Measurements from ENCODE around the gene ATP6AP2.

DNA sequence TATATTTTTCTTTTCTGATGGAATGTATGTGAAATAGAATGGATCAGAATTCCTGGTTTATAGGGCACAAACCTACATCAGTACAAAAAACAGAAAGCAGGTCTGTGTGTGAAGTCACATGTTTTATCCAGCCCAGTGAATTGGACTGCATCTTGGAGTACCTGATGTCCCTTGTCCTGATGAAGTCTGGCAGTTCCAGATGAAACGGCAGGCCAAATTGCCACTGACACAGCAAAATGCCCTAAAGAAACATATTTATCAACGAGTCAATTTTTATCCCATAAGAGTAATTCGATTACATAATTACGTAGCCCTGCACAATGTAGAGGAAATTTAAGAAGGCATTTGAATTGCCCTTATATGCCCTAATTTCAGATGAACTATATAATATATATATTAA is 37.8 kb upstream of the ATP6AP2 start:
- TF ChIP-seq, protein P1, sequence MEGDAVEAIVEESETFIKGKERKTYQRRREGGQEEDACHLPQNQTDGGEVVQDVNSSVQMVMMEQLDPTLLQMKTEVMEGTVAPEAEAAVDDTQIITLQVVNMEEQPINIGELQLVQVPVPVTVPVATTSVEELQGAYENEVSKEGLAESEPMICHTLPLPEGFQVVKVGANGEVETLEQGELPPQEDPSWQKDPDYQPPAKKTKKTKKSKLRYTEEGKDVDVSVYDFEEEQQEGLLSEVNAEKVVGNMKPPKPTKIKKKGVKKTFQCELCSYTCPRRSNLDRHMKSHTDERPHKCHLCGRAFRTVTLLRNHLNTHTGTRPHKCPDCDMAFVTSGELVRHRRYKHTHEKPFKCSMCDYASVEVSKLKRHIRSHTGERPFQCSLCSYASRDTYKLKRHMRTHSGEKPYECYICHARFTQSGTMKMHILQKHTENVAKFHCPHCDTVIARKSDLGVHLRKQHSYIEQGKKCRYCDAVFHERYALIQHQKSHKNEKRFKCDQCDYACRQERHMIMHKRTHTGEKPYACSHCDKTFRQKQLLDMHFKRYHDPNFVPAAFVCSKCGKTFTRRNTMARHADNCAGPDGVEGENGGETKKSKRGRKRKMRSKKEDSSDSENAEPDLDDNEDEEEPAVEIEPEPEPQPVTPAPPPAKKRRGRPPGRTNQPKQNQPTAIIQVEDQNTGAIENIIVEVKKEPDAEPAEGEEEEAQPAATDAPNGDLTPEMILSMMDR (IDR thresholded peaks at IDR 0.05): no peak
- TF ChIP-seq, protein P2, sequence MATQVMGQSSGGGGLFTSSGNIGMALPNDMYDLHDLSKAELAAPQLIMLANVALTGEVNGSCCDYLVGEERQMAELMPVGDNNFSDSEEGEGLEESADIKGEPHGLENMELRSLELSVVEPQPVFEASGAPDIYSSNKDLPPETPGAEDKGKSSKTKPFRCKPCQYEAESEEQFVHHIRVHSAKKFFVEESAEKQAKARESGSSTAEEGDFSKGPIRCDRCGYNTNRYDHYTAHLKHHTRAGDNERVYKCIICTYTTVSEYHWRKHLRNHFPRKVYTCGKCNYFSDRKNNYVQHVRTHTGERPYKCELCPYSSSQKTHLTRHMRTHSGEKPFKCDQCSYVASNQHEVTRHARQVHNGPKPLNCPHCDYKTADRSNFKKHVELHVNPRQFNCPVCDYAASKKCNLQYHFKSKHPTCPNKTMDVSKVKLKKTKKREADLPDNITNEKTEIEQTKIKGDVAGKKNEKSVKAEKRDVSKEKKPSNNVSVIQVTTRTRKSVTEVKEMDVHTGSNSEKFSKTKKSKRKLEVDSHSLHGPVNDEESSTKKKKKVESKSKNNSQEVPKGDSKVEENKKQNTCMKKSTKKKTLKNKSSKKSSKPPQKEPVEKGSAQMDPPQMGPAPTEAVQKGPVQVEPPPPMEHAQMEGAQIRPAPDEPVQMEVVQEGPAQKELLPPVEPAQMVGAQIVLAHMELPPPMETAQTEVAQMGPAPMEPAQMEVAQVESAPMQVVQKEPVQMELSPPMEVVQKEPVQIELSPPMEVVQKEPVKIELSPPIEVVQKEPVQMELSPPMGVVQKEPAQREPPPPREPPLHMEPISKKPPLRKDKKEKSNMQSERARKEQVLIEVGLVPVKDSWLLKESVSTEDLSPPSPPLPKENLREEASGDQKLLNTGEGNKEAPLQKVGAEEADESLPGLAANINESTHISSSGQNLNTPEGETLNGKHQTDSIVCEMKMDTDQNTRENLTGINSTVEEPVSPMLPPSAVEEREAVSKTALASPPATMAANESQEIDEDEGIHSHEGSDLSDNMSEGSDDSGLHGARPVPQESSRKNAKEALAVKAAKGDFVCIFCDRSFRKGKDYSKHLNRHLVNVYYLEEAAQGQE (IDR thresholded peaks at IDR 0.05; ENCODE audit: insufficient read depth in 1 of 2, low read depth in 2 of 2, low read length in 1 of 2): no peak
- TF ChIP-seq POLR2AphosphoS5 (IDR thresholded peaks at IDR 0.05; ENCODE audit: low read depth, low read length) (no peak), SIN3A (IDR thresholded peaks at IDR 0.05; ENCODE audit: borderline replicate concordance, insufficient read depth, low read depth, low read length) (no peak), TCF7L2 (IDR thresholded peaks at IDR 0.05; ENCODE audit: low read depth, low read length) (no peak)
